ENCODE measurements around the gene MYO15B. TPM values are rescaled to one million over a fixed set of nuclear protein-coding genes. Genes with fewer than 3 reads are reported as not detected.
"Not testable (repeated sequence)": the region's sequence is repeated elsewhere in the genome, so short reads cannot be mapped to it uniquely, and the experiment has no call there.

The MYO15B gene
- total RNA-seq, 1 donor from 2014 or later = 43.0 TPM

DNA sequence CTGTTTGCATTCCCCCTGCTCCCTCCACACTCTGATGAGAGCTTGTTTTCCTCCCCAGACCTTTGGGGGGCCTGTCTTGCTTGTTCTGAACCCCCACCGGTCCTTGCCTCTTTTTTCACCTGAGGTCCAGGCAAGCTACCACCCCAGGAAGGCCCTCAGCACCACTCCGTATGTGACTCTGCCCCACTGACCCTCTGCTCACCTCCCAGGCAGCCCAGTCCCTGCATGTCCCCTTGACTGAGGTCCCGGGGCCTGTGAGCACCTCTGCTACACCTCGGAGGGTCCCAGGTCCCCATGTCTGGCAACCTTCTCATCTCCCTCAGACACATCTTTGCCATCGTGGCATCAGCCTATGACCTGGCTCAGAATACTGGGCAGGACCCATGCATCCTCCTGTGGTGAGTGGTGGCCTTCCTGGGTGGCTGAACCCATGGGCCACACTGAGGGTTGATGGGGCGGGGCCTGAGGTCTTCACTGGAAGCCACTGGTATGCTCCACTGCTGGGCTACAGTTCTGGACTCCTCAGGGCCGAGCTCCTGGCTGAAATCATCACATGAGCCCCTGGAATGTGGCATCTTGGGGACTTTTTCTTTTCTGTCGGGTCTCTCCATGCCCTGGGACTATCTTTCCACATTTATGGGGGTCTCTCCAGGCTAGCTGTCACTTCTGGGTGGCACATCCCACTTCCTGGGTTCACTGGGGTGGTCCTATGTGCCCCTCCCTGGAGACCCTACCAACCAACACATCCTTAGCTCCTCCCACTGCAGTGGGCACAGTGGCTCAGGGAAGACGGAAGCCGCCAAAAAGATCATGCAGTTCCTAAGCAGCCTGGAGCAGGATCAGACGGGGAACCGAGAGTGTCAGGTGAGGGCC lies 3.5 kb downstream of the MYO15B start:
- intact Hi-C loops (cut with micrococcal nuclease) = no loop called here

DNA sequence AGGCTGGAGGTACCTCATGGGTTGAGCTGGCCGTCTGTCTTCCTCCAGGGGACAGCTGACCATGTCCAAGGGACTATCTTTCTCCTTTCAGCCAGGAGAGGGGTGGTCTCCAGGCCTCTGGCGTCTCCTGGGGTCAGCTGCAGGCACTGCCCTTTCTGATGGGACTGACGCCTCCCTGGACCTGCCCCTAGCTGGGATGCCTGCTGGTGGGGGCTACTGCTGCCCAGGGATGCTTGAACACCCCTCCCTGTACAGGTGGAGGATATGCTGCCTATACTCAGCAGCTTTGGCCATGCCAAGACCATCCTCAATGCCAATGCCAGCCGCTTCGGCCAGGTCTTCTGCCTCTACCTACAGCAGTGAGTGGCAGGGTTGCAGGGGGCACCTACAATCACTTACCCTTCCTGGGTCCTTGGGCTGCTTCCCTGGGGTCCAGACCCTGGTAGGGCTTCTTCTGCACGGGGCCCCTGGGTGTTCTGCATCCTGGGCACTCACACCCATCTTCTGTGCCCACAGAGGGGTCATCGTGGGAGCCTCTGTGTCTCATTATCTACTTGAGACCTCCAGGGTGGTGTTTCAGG lies 4.2 kb downstream of the MYO15B start:
- H3K4me3 ChIP-seq = no peak overlapping the region
- no peak for TF ChIP-seq CTCF (IDR thresholded peaks at IDR 0.05; ENCODE audit: borderline replicate concordance)
- H3K9me3 ChIP-seq (replicated peaks) = no peaks in the 10 kb centered on the region
- peaks cover 35% of the 10 kb centered on the region for H3K4me1 ChIP-seq
- no peaks in the 10 kb centered on the region for H3K36me3 ChIP-seq
- no peaks in the 10 kb centered on the region for H3K27me3 ChIP-seq (ENCODE audit: low read depth)
- no peak for DNase-seq
- H3K27ac ChIP-seq (replicated peaks) = no peak overlapping the region
- intact Hi-C loops (cut with micrococcal nuclease) = no loop called here

More for the DNA sequence above, 3.5 kb downstream of the MYO15B start:
- H3K36me3 ChIP-seq = no peaks in the 10 kb centered on the region
- peaks cover 35% of the 10 kb centered on the region for H3K4me1 ChIP-seq
- H3K27me3 ChIP-seq (ENCODE audit: low read depth) = no peaks in the 10 kb centered on the region
- no peaks in the 10 kb centered on the region for H3K9me3 ChIP-seq (replicated peaks)
- H3K27ac ChIP-seq (replicated peaks) = no peak overlapping the region
- TF ChIP-seq CTCF (IDR thresholded peaks at IDR 0.05; ENCODE audit: borderline replicate concordance) = no peak
- H3K4me3 ChIP-seq = no peak overlapping the region
- no peak for DNase-seq

- Histone ChIP-seq H3K4me3 (no peak overlapping the region), H3K27me3 (ENCODE audit: low read depth) (no peaks in the 10 kb centered on the region), H3K9me3 (replicated peaks) (no peaks in the 10 kb centered on the region), H3K36me3 (no peaks in the 10 kb centered on the region), H3K27ac (replicated peaks) (no peak overlapping the region), H3K4me1 (peaks cover 28% of the 10 kb centered on the region)
- no peak for TF ChIP-seq CTCF (IDR thresholded peaks at IDR 0.05; ENCODE audit: borderline replicate concordance)
- intact Hi-C loops (cut with micrococcal nuclease) = no loop called here
- no peak for DNase-seq
Measured at GRCh38 chr17:75592348-75593020, 4.9 kb downstream of the MYO15B start.

DNA sequence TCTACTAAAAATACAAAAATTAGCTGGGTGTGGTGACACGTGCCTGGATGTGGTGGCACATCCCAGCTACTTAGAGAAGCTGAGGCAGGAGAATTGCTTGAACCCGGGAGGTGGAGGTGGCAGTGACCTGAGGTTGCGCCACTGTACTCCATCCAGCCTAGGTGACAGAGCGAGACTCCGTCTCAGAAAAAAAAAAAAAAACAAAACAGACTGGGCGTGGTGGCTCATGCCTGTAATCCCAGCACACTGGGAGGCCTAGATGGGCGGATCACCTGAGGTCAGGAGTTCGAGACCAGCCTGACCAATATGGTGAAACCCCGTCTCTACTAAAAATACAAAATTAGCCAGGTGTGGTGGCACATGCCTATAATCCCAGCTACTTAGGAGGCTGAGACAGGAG lies 5.8 kb downstream of the MYO15B start:
- H3K27me3 ChIP-seq (ENCODE audit: low read depth); H3K4me3 ChIP-seq; intact Hi-C loops (cut with micrococcal nuclease); H3K36me3 ChIP-seq; H3K9me3 ChIP-seq (replicated peaks); DNase-seq; H3K27ac ChIP-seq (replicated peaks): not testable (repeated sequence)
- H3K4me1 ChIP-seq = peaks cover 19% of the 10 kb centered on the region

- intact Hi-C loops (cut with micrococcal nuclease) = no loop called here
- no peak overlapping the region for H3K4me3 ChIP-seq
- no peak for DNase-seq
- H3K27ac ChIP-seq (replicated peaks) = no peak overlapping the region
- TF ChIP-seq CTCF (IDR thresholded peaks at IDR 0.05; ENCODE audit: borderline replicate concordance) = no peak
- H3K4me1 ChIP-seq = peaks cover 9% of the 10 kb centered on the region
- no peaks in the 10 kb centered on the region for H3K36me3 ChIP-seq
- H3K9me3 ChIP-seq (replicated peaks) = no peaks in the 10 kb centered on the region
- H3K27me3 ChIP-seq (ENCODE audit: low read depth) = no peaks in the 10 kb centered on the region
Measured at GRCh38 chr17:75594499-75595283, 7.1 kb downstream of the MYO15B start.

Measured in left ventricle myocardium inferior (tissue), 1 donor.